HepG2 (cell line): Measurements from ENCODE around the gene LGALS4. TPM values are rescaled to one million over a fixed set of nuclear protein-coding genes. Genes with fewer than 3 reads are reported as not detected.
A peak's percentile ranks its signal among the peaks of the same experiment; 100 is the strongest.

Experiments used
- AGO1 ChIP-seq: fragments of 200-400 bp; formaldehyde crosslinking; IDR thresholded peaks from 2 replicates; pipeline ENCODE4 v1.6.1; 2017; ENCODE audit warnings: mild to moderate bottlenecking, low read depth, low read length, moderate library complexity; ENCODE audit not compliant: poor library complexity, severe bottlenecking
- ARNT ChIP-seq: fragments of 450-650 bp; IDR thresholded peaks from 2 replicates; pipeline ENCODE4 v1.6.1; 2017
- GRHL1 ChIP-seq: sonication (generic); formaldehyde crosslinking; conservative IDR thresholded peaks from 2 replicates; pipeline ENCODE4 v1.8.0; 2022; ENCODE audit warnings: missing genetic modification reagents
- GTF3A ChIP-seq: sonication (generic); formaldehyde crosslinking; conservative IDR thresholded peaks from 2 replicates; pipeline ENCODE4 v1.4.0; 2020; ENCODE audit warnings: mild to moderate bottlenecking, missing genetic modification reagents
- LCORL ChIP-seq, 2 experiments: fragments of 450-650 bp in 1 of 2; sonication (generic) in 1 of 2; formaldehyde crosslinking in 1 of 2; IDR thresholded peaks; 2 replicates each; pipeline versions ENCODE4 v1.5.0 to v1.6.1; 2017 to 2020; ENCODE audit warnings: antibody characterized with exemption in 1 of 2, missing genetic modification reagents in 1 of 2
- NAIF1 ChIP-seq: sonication (generic); formaldehyde crosslinking; IDR thresholded peaks from 2 replicates; pipeline ENCODE4 v1.5.0; 2020; ENCODE audit warnings: mild to moderate bottlenecking, missing genetic modification reagents, borderline replicate concordance
- NFYB ChIP-seq: sonication (generic); formaldehyde crosslinking; IDR thresholded peaks from 2 replicates; pipeline ENCODE4 v1.4.0; 2020; ENCODE audit warnings: missing genetic modification reagents
- ONECUT2 ChIP-seq: sonication (generic); formaldehyde crosslinking; IDR thresholded peaks from 2 replicates; pipeline ENCODE4 v1.4.0; 2020; ENCODE audit warnings: missing genetic modification reagents
- SKIL ChIP-seq: sonication (generic); formaldehyde crosslinking; IDR thresholded peaks from 2 replicates; pipeline ENCODE4 v1.8.0; 2022; ENCODE audit warnings: missing genetic modification reagents, mild to moderate bottlenecking, moderate library complexity, borderline replicate concordance
- SNRNP70 ChIP-seq: fragments of 200-400 bp; formaldehyde crosslinking; IDR thresholded peaks from 2 replicates; pipeline ENCODE4 v1.6.1; 2017; ENCODE audit warnings: mild to moderate bottlenecking, low read depth, low read length, moderate library complexity
- ZNF10 ChIP-seq: sonication (generic); formaldehyde crosslinking; IDR thresholded peaks from 2 replicates; pipeline ENCODE4 v1.4.0; 2020; ENCODE audit warnings: mild to moderate bottlenecking, low read depth, missing genetic modification reagents, borderline replicate concordance
- ZNF160 ChIP-seq: sonication (generic); formaldehyde crosslinking; IDR thresholded peaks from 2 replicates; pipeline ENCODE4 v1.8.0; 2022; ENCODE audit warnings: mild to moderate bottlenecking, inconsistent platforms, missing genetic modification reagents
- ZNF207 ChIP-seq: fragments of 450-650 bp; IDR thresholded peaks from 2 replicates; pipeline ENCODE4 v1.6.1; 2016; ENCODE audit warnings: antibody characterized with exemption, borderline replicate concordance
- ZNF263 ChIP-seq: sonication (generic); formaldehyde crosslinking; IDR thresholded peaks from 2 replicates; pipeline ENCODE4 v1.4.0; 2020; ENCODE audit warnings: missing genetic modification reagents
- ZNF274 ChIP-seq: sonication (generic); formaldehyde crosslinking; IDR thresholded peaks from 2 replicates; pipeline ENCODE4 v1.5.1; 2020; ENCODE audit warnings: mild to moderate bottlenecking, missing genetic modification reagents
- ZNF766 ChIP-seq: sonication (generic); formaldehyde crosslinking; IDR thresholded peaks from 2 replicates; pipeline ENCODE4 v1.5.0; 2020; ENCODE audit warnings: missing genetic modification reagents, borderline replicate concordance
- ZNF773 ChIP-seq: sonication (generic); formaldehyde crosslinking; IDR thresholded peaks from 2 replicates; pipeline ENCODE4 v1.4.0; 2020; ENCODE audit warnings: missing genetic modification reagents, borderline replicate concordance
- ZSCAN22 ChIP-seq: sonication (generic); formaldehyde crosslinking; IDR thresholded peaks from 2 replicates; pipeline ENCODE4 v1.4.0; 2020; ENCODE audit warnings: mild to moderate bottlenecking, missing genetic modification reagents
- polyA plus RNA-seq, 8 experiments: library from polyadenylated mRNA; depleted of rRNA in 3 of 8; stranded (reverse) in 7 of 8; unstranded in 1 of 8; fragments of >200 nt; fragmentation: Illumina TruSeq in 4 of 8; extraction: Trizol in 4 of 8; gene quantifications; 2 replicates each; pipeline versions ENCODE4 v1.2.1 to v1.2.3, GENCODE V29; 2011 to 2016; ENCODE audit warnings: low read depth in 4 of 8, missing spikeins in 1 of 8, mixed read lengths in 1 of 8; ENCODE audit not compliant: insufficient read depth in 1 of 8
- total RNA-seq, 5 experiments: library from RNA; depleted of rRNA; stranded (reverse); fragments of >200 nt; fragmentation: Illumina TruSeq; extraction: Trizol; gene quantifications; 2 replicates each; pipeline ENCODE4 v1.2.3, GENCODE V29; 2016; ENCODE audit warnings: low read depth in 1 of 5
- TF ChIP-seq, protein P1 (sequence below): sonication (generic); formaldehyde crosslinking; IDR thresholded peaks from 2 replicates; pipeline ENCODE4 v1.4.0; 2020; ENCODE audit warnings: mild to moderate bottlenecking, missing genetic modification reagents, borderline replicate concordance
- TF ChIP-seq, protein P2 (sequence below): sonication (generic); formaldehyde crosslinking; IDR thresholded peaks from 2 replicates; pipeline ENCODE4 v1.8.0; 2022; ENCODE audit warnings: missing genetic modification reagents, mild to moderate bottlenecking, borderline replicate concordance

Gene LGALS4
- total and polyA plus RNA-seq, 2 of the 13 experiments (the other 11 are each of a cell fraction or from before 2014, with no cell fraction given): 0.24 to 0.71 TPM

- TF ChIP-seq, protein P1, sequence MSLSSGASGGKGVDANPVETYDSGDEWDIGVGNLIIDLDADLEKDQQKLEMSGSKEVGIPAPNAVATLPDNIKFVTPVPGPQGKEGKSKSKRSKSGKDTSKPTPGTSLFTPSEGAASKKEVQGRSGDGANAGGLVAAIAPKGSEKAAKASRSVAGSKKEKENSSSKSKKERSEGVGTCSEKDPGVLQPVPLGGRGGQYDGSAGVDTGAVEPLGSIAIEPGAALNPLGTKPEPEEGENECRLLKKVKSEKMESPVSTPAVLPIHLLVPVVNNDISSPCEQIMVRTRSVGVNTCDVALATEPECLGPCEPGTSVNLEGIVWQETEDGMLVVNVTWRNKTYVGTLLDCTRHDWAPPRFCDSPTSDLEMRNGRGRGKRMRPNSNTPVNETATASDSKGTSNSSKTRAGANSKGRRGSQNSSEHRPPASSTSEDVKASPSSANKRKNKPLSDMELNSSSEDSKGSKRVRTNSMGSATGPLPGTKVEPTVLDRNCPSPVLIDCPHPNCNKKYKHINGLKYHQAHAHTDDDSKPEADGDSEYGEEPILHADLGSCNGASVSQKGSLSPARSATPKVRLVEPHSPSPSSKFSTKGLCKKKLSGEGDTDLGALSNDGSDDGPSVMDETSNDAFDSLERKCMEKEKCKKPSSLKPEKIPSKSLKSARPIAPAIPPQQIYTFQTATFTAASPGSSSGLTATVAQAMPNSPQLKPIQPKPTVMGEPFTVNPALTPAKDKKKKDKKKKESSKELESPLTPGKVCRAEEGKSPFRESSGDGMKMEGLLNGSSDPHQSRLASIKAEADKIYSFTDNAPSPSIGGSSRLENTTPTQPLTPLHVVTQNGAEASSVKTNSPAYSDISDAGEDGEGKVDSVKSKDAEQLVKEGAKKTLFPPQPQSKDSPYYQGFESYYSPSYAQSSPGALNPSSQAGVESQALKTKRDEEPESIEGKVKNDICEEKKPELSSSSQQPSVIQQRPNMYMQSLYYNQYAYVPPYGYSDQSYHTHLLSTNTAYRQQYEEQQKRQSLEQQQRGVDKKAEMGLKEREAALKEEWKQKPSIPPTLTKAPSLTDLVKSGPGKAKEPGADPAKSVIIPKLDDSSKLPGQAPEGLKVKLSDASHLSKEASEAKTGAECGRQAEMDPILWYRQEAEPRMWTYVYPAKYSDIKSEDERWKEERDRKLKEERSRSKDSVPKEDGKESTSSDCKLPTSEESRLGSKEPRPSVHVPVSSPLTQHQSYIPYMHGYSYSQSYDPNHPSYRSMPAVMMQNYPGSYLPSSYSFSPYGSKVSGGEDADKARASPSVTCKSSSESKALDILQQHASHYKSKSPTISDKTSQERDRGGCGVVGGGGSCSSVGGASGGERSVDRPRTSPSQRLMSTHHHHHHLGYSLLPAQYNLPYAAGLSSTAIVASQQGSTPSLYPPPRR (CRISPR knock-in tag): no peak
- TF ChIP-seq ONECUT2 (CRISPR knock-in tag) (no peak), ZNF766 (CRISPR knock-in tag) (no peak), ZSCAN22 (CRISPR knock-in tag) (no peak), ARNT (no peak), ZNF773 (CRISPR knock-in tag) (no peak), GTF3A (CRISPR knock-in tag) (no peak; the same call in 1 of the 2 replicates), ZNF263 (CRISPR knock-in tag) (no peak), GRHL1 (CRISPR knock-in tag) (no peak), SKIL (peak; percentile 80), ZNF207 (no peak), ZNF10 (no peak), AGO1 (no peak), NAIF1 (CRISPR knock-in tag) (no peak), LCORL (IDR thresholded peaks at IDR 0.05) (no peak), LCORL (CRISPR knock-in tag; IDR thresholded peaks at IDR 0.05) (peak; percentile 61), NFYB (CRISPR knock-in tag) (no peak), SNRNP70 (no peak), ZNF160 (peak; percentile 72; the same call in 1 of the 2 replicates), ZNF274 (CRISPR knock-in tag) (no peak)
- TF ChIP-seq, protein P2, sequence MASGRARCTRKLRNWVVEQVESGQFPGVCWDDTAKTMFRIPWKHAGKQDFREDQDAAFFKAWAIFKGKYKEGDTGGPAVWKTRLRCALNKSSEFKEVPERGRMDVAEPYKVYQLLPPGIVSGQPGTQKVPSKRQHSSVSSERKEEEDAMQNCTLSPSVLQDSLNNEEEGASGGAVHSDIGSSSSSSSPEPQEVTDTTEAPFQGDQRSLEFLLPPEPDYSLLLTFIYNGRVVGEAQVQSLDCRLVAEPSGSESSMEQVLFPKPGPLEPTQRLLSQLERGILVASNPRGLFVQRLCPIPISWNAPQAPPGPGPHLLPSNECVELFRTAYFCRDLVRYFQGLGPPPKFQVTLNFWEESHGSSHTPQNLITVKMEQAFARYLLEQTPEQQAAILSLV (CRISPR knock-in tag): 0 out of 2 replicates have a peak, but pooled peaks have one; percentile 53
Measured at GRCh38 chr19:38851622-38852230, 39.0 kb upstream of the LGALS4 start (continued).
